ENCODE data around the gene C1orf115. TPM values are rescaled to one million over a fixed set of nuclear protein-coding genes. Genes with fewer than 3 reads are reported as not detected.
A peak's percentile ranks its signal among the peaks of the same experiment; 100 is the strongest.
"Not testable (repeated sequence)": the region's sequence is repeated elsewhere in the genome, so short reads cannot be mapped to it uniquely, and the experiment has no call there.

The C1orf115 gene
- total RNA-seq, 4 donors from 2014 or later, result 2.2 to 6.7 (median 4.6) TPM

GRCh38 chr1:220732137-220732536 lies 42.0 kb downstream of the C1orf115 start:
- no peak for ATAC-seq
- Histone ChIP-seq H3K4me1 (peaks cover 4 to 9% of the 10 kb centered on the region in 2 donors), H3K4me3 (no peak overlapping the region), H3K36me3 (no peaks in the 10 kb centered on the region), H3K9me3 (no peaks in the 10 kb centered on the region), H3K27me3 (no peaks in the 10 kb centered on the region), H3K27ac (peak overlapping the region in 3 of 4 donors; percentile 33 to 73 (median 65))
- no peak for TF ChIP-seq POLR2A (IDR thresholded peaks at IDR 0.05)
- TF ChIP-seq CTCF (IDR thresholded peaks at IDR 0.05 in 4 of 5, conservative IDR thresholded peaks at IDR 0.05 in 1 of 5), result no peak
- in situ Hi-C loops (cut with MboI; ENCODE audit: low sequenced_read_pairs in 4 of 4), result loop anchor here in 3 of 4 donors (10.0 to 25.0 kb wide), 2 partner anchors 47 to 445 kb away; no protein-coding TSS in a partner anchor
- no peak for DNase-seq
- intact Hi-C loops (cut with DNase I; ENCODE audit: low total_unique reads), result loop anchor here (2.0 kb wide), 2 partner anchors 41 to 459 kb away; partner anchors contain the start of genes C1orf115 and RAB3GAP2

GRCh38 chr1:220732621-220733020 lies 42.5 kb downstream of the C1orf115 start:
- DNase-seq, result no peak
- Histone ChIP-seq H3K4me3 (peak overlapping the region in 3 of 4 donors; percentile 35 to 45 (median 41)), H3K36me3 (no peaks in the 10 kb centered on the region), H3K4me1 (peaks cover 4 to 9% of the 10 kb centered on the region in 2 donors), H3K9me3 (no peaks in the 10 kb centered on the region), H3K27ac (peak overlapping the region; percentile 33 to 73 (median 65)), H3K27me3 (no peaks in the 10 kb centered on the region)
- peak; percentile 25 to 57 for ATAC-seq
- intact Hi-C loops (cut with DNase I; ENCODE audit: low total_unique reads) (loop anchor here (1.0 to 2.0 kb wide), 3 partner anchors 42 to 460 kb away; partner anchors contain the start of genes C1orf115 and RAB3GAP2), in situ Hi-C loops (cut with MboI; ENCODE audit: low sequenced_read_pairs in 4 of 4) (loop anchor here in 3 of 4 donors (10.0 to 25.0 kb wide), 2 partner anchors 48 to 445 kb away; no protein-coding TSS in a partner anchor)
- TF ChIP-seq CTCF (IDR thresholded peaks at IDR 0.05 in 4 of 5, conservative IDR thresholded peaks at IDR 0.05 in 1 of 5) (no peak), POLR2A (IDR thresholded peaks at IDR 0.05) (no peak)

- Histone ChIP-seq H3K9me3 (no peaks in the 10 kb centered on the region), H3K27me3 (no peaks in the 10 kb centered on the region), H3K4me1 (peaks cover 4 to 9% of the 10 kb centered on the region in 2 donors), H3K4me3 (peak overlapping the region; percentile 35 to 45 (median 40)), H3K36me3 (no peaks in the 10 kb centered on the region), H3K27ac (peak overlapping the region; percentile 33 to 73 (median 65))
- in situ Hi-C loops (cut with MboI; ENCODE audit: low sequenced_read_pairs in 4 of 4), result loop anchor here in 3 of 4 donors (10.0 to 25.0 kb wide), 2 partner anchors 48 to 446 kb away; no protein-coding TSS in a partner anchor
- peak; percentile 70 to 88 (median 84) for TF ChIP-seq CTCF (IDR thresholded peaks at IDR 0.05 in 4 of 5, conservative IDR thresholded peaks at IDR 0.05 in 1 of 5)
- TF ChIP-seq POLR2A (IDR thresholded peaks at IDR 0.05), result no peak
- intact Hi-C loops (cut with DNase I; ENCODE audit: low total_unique reads), result loop anchor here (1.0 to 2.0 kb wide), 3 partner anchors 42 to 460 kb away; partner anchors contain the start of genes C1orf115 and RAB3GAP2
- DNase-seq (peak; percentile 55 to 63), ATAC-seq (peak; percentile 97 to 100)
Measured at GRCh38 chr1:220733086-220733601, 43.0 kb downstream of the C1orf115 start.

- H3K36me3 ChIP-seq, result no peaks in the 10 kb centered on the region
- H3K9me3 ChIP-seq, result no peaks in the 10 kb centered on the region
- DNase-seq (no peak), ATAC-seq (no peak)
- in situ Hi-C loops (cut with MboI; ENCODE audit: low sequenced_read_pairs in 4 of 4), result loop anchor here in 3 of 4 donors (10.0 to 25.0 kb wide), 2 partner anchors 50 to 447 kb away; no protein-coding TSS in a partner anchor
- H3K4me1 ChIP-seq, result peaks cover 4 to 9% of the 10 kb centered on the region in 2 donors
- no peak for TF ChIP-seq CTCF (IDR thresholded peaks at IDR 0.05 in 4 of 5, conservative IDR thresholded peaks at IDR 0.05 in 1 of 5)
- no peak for TF ChIP-seq POLR2A (IDR thresholded peaks at IDR 0.05)
- no peak overlapping the region for H3K27ac ChIP-seq
- H3K27me3 ChIP-seq, result no peaks in the 10 kb centered on the region
- no peak overlapping the region for H3K4me3 ChIP-seq
- intact Hi-C loops (cut with DNase I; ENCODE audit: low total_unique reads), result no loop called here
Measured at GRCh38 chr1:220734571-220735326, 44.6 kb downstream of the C1orf115 start.

GRCh38 chr1:220736283-220736682 lies 46.1 kb downstream of the C1orf115 start:
- intact Hi-C loops (cut with DNase I; ENCODE audit: low total_unique reads); H3K27ac ChIP-seq; ATAC-seq: not testable (repeated sequence)

More at GRCh38 chr1:220736283-220736682, 46.1 kb downstream of the C1orf115 start:
- DNase-seq, H3K4me1 ChIP-seq, H3K9me3 ChIP-seq, H3K36me3 ChIP-seq, H3K27me3 ChIP-seq, H3K4me3 ChIP-seq: not testable (repeated sequence)
- in situ Hi-C loops (cut with MboI; ENCODE audit: low sequenced_read_pairs in 4 of 4), result loop anchor here in 3 of 4 donors (10.0 to 25.0 kb wide), 2 partner anchors 51 to 449 kb away; no protein-coding TSS in a partner anchor

Measured in gastrocnemius medialis (tissue), 4 donors.